ENCODE results near the gene CINP.

Gene CINP

GRCh38 chr14:102390064-102390855 lies 27.6 kb upstream of the CINP start:
- no peak overlapping the region for H3K4me3 ChIP-seq (ENCODE audit: low read depth, low read length)
- TF ChIP-seq CTCF (IDR thresholded peaks at IDR 0.05; ENCODE audit: low read depth, low read length), result no peak

DNA sequence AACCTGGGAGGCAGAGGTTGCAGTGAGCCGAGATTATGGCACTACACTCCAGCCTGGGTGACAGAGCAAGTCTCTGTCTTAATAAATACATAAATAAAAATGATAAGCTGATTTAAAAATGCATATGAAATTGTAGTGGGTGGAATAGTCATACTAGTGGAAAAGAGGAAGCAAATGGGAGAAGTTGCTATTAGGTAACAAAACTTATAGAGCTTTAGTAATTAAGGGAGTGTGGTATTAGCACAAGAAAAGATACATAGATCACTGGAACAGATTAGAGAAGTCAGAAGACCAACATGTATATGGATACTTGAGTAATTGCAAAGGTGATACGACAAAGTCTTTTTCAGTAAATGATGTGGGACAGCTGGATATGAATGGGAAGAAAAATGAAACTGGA lies 26.6 kb upstream of the CINP start:
- no peak overlapping the region for H3K4me3 ChIP-seq (ENCODE audit: low read depth, low read length)
- TF ChIP-seq CTCF (IDR thresholded peaks at IDR 0.05; ENCODE audit: low read depth, low read length), result no peak

DNA sequence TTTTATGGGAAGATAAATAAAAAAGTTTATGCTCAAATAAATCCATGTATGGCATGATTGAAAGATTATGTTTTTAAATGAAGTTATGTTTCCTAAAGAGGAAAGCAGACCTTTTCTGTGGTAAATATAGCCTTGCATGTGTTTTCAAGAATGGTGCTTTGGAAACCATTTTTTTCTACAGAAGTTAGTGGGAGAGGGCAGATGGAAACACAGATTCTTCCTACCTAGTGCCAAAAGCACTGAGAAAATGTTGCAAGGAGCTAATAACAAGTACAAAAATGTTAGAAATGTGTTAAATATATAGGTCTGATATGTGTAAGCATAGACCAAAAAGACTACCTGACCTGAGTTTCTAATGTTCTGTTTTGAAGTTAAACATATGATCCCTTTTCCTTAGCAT lies 24.4 kb upstream of the CINP start:
- no peak overlapping the region for H3K4me3 ChIP-seq (ENCODE audit: low read depth, low read length)
- TF ChIP-seq CTCF (IDR thresholded peaks at IDR 0.05; ENCODE audit: low read depth, low read length), result no peak

- H3K4me3 ChIP-seq (ENCODE audit: low read depth, low read length), result no peak overlapping the region
- no peak for TF ChIP-seq CTCF (IDR thresholded peaks at IDR 0.05; ENCODE audit: low read depth, low read length)
Observed at GRCh38 chr14:102378830-102379229, 16.1 kb upstream of the CINP start.

- TF ChIP-seq CTCF (IDR thresholded peaks at IDR 0.05; ENCODE audit: low read depth, low read length), result no peak
Observed at GRCh38 chr14:102377696-102378095, 15.0 kb upstream of the CINP start.

DNA sequence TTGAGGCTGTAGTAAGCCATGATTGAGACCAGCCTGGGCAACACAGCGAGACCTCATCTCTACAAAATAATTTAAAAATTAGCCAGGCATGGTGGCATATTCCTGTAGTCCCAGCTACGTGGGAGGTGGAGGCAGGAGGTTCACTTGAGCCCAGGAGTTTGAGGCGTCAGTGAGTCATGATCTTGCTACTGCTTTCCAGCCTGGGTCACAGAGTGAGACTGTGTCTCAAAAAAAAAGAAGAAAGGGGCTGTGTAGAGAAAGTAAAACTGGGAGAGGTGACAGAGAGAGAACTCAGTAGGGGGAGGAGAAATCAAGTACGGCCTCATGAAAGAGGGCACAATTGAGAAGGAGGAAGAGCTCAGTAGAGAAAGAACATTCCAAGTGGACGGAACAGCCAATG lies 12.4 kb upstream of the CINP start:
- TF ChIP-seq CTCF (IDR thresholded peaks at IDR 0.05; ENCODE audit: low read depth, low read length), result no peak
- H3K4me3 ChIP-seq (ENCODE audit: low read depth, low read length), result no peak overlapping the region

More at GRCh38 chr14:102377696-102378095, 15.0 kb upstream of the CINP start:
- no peak overlapping the region for H3K4me3 ChIP-seq (ENCODE audit: low read depth, low read length)

DNA sequence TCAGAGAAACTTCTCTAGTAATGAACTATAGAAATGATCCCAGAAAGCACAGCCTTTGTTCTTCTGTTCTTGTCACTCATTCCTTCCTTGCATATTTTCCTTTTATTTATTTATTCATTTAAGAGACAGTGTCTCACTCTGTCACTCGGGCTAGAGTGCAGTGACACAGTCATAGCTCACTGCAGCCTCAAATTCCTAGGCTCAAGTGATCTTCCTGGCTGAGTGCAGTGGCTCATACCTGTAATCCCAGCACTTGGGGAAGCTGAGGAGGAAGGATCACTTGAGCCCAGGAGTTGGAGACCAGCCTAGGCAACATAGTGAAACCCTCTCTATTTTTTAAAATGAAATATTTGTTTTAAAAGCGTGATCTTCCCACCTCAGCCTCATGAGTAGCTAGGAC lies 11.6 kb upstream of the CINP start:
- no peak overlapping the region for H3K4me3 ChIP-seq (ENCODE audit: low read depth, low read length)
- TF ChIP-seq CTCF (IDR thresholded peaks at IDR 0.05; ENCODE audit: low read depth, low read length), result no peak

All from WI38 (cell line).